Hindlimb muscle (tissue), 1 donor: ENCODE results near the gene CNNM1. TPM values are rescaled to one million over a fixed set of nuclear protein-coding genes. Genes with fewer than 3 reads are reported as not detected.

Source experiments
- DNase-seq: peaks from one replicate; pipeline ENCODE4 v3.0.0-alpha.2; 2013
- polyA plus RNA-seq: library from polyadenylated mRNA; unstranded; fragments of 120-200 nt; gene quantifications from one replicate; pipeline ENCODE4 v1.2.1, GENCODE V29; 2013; ENCODE audit not compliant: insufficient read length

Gene CNNM1
- polyA plus RNA-seq, 1 donor, result not detected

DNA sequence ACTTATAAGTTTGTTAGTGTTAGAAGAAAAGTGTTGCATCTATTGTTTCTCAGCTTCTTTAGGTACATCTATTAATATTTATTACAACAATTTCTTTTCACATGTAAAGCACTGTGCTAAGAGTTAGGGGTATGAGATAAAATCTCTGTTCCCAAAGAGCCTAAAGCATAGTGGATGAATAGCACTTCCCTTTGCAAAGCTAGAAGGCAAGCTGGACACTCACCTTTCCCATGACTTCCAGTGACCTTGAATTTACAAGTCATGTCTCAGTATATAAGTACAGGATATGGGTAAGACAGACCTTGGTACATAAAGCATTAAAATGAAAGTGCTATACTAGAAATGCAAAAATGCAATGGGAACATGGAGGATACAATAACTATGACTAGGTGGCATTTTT is 8.7 kb downstream of the CNNM1 start:
- DNase-seq, result no peak

DNA sequence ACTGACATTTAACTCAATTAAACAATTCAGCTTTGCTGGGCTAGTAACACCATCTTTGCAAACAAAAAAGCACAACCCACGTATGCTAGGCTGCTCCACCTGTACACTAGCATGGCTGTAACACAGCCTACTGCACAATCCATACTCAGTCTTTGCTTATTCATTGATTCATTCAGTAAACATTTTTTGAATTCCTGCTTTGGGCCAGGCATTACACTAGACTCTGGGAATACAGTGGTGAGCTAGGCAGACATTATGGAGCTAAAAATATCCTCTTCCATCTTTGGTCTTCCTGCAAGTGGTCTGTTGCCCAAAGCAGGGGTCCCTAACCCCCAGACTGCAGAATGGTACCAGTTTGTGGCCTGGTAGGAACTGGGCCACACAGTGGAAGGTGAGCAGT is 9.9 kb downstream of the CNNM1 start:
- DNase-seq, result no peak

DNA sequence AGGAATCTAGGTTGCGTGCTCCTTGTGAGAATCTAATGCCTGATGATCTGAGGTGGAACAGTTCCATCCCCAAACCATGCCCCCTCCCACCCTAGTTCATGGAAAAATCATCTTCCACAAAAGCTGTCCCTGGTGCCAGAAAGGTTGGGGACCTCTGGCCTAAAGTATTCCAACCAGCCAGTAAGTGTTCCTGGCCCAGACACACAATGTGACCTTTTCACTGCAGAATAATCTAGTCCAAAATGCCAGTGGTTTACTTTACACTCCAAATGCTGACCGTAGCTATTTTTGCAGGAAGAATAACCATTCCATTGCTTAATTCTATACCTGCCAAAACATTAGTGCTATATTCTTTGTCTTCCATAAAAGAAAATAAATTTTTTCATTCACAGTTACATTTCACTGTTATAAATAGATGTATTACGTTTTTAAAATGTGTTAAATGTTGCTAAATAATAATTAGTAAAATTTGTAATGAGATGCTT is 10.4 kb downstream of the CNNM1 start:
- DNase-seq, result no peak

DNA sequence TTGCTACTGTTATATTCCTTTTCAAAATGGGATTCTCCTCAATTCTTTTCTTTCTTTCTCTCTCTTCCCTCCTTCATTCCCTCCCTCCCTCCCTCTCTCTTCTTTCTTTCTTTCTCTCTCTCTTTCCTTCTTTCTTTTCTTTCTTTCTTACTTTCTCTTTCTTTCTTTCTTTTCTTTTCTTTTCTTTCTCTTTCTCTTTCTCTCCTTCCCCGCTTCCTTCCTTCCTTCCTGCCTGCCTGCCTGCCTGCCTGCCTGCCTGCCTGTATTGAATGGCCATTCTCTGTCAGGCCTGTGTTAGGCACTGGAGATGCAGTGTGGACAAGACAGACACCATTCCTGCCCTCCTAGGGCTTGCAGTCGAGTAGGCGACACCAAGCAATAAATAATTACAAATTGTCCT is 11.5 kb downstream of the CNNM1 start:
- DNase-seq, result no peak

DNA sequence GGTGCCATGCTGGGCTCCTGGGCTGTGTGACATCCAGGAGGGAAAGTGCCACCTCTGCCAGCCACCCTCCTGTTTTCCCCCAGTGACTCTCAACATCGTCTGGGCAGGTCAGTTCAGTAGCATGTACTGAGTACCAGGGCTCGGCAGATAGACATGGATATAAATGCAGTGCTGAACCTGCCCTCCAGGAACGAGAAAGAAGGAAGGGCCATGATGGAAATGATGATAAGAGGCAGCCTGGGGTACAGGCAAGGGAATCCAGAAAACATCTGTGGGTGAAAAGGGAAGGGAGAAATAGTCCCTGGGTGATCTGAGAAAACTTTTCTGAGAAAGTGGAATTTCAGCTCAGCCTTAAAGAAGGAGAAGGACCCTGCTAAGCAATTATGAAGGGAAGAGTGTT is 12.1 kb downstream of the CNNM1 start:
- no peak for DNase-seq

DNA sequence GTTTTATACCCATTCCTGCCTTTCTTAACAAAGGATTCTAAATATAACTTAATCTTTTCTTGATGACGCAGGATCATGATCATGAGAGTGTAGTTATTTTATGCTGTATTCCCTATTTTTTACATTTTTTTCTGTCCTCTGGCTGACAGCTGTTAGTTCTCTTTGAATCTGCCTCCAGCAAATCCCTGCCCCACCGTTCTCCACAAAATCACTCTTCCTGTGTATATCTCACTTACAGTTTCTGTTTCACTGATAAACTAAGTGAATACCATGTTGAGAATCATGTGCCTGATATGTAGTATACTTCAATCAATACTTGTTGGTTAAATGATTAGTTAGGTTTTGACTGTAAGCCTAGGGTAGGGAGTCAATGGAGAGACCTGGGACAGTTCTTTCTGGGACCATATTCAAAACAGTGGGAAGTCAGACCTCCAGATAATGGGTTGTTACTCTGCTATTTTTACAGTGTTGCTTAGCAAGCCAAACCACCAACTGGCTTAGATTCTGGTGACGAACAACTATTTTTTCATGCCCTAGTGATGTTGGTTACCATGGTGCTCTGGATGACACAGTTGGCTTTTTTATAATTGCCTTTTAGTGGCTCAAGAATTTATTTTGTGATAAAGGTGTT is 12.8 kb downstream of the CNNM1 start:
- DNase-seq, result no peak

DNA sequence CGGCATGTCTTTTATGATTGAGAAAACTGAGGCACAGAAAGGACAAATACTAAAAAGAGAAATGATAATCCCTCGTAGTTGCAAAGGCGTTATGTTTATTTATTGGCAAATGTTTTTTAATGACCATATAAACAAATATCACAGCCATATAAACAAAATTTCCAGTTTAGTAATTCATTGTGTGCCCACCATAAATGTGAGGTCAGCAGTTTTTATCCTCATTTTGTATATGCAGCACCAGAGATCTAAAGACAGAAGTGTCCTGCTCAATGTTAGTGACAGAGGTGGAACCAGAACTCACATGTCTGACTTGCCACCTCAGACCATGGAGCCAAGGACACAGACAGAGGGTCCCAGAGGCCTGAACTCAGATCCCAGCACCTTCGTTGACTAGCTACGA is 14.1 kb downstream of the CNNM1 start:
- no peak for DNase-seq

DNA sequence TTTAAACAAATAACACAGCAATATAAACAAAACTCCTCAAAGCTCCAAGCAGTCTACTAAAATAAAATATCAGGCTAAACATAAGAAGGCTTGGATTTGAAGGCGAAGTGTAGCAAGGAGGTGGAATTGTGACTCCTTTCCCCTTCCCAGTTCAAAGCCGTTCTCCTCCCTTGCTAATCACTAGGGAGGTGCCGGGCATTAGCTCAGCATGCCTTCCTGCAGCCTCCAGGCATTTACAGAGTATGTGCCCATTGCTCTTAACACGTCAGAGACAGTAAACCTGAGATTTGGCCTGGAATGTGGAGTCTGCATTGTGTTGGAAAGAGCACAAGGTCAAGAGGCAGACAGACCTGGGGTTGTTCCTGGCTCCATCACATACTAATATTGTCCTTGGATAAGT is 15.6 kb downstream of the CNNM1 start:
- DNase-seq, result no peak

DNA sequence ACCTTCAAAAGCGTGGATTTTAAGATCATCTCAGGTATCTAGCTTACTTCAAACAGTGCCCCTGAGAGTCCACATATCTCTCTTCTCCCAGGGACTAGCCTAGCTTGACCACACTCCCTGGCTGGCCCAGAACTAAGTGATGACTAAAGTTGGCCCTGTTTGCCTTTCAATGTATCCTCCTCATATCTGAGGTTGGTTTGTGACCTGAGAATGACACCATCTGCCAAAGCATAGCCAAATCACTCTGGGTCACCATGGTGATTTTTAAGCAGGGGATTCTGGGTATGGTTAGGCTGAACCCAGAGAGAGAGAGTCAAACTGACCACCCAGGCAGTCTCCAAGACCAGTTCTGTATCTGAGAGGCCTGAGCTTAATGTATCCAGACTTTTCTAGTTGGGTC is 16.2 kb downstream of the CNNM1 start:
- no peak for DNase-seq

DNA sequence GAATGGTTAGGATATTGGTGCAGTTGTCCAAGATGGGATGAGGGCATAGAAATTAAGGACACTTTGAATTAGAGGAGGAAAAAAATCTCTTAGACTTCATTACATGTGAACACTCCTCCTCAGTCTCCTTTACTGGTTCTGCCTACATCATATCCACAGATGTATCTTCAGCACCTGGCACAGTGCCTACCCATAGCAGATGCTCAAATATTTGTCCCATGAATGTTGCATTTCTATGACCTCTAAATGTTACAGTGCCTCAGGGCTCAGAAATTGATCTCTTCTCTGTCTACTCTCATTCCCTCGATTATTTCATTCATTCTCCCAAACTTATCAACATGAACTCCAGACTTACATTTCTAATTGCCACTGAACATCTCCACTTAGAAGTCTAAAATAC is 17.1 kb downstream of the CNNM1 start:
- no peak for DNase-seq

DNA sequence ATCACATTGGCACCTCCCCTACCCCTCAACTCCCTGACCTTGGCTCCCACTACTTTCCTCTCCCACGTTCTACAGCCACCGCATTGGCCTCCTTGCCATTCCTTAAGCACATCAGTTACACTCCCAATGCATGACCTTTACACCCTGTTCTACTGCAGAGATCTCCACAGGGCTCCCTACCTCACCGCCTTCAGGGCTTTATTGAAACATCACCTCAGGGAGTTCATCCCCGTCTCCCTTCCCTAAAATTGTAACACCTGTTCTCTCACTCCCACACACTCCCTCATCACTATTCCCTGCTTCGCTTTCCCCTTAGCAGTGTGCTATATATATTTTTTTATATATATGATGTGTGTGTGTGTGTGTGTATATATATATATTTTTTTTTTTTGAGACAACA is 18.5 kb downstream of the CNNM1 start:
- DNase-seq, result no peak

DNA sequence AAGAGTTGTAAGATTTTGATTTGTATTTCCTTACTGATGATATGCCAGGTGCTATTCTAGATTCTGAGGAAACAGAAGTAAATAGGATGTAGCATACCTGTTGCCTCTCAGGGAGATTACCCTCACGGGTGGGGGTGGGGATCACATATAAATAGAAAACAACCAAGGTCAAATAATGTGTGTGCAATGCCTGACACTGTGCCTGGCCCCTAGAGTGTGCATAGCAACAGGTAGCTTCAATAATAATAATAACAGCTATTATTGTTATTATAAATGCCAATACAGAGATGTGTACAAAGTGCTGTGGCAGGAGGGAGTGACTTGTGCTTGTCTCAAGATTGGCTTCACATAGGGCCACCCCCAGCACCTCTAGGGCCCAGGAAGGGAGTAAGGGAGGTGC is 24.0 kb downstream of the CNNM1 start:
- DNase-seq, result no peak

DNA sequence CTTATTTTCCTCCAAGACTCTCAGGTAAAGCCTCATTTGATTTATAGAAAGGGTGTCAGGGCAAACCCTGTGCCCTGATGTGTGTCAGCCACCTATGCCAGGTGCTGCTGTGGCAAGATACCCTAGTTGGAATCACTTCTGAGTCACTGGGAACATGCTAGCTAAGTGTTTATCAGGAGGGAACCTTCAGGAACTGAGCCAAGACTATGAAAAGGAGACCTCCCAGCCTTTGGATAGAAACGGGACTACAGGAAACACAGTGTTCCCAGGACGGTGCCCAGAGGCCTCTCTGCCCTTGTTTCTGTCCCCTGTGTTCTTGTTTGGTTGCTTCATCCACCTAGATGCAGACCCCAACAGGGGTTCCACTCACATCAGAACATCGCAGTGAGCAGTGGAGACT is 28.5 kb downstream of the CNNM1 start:
- no peak for DNase-seq

DNA sequence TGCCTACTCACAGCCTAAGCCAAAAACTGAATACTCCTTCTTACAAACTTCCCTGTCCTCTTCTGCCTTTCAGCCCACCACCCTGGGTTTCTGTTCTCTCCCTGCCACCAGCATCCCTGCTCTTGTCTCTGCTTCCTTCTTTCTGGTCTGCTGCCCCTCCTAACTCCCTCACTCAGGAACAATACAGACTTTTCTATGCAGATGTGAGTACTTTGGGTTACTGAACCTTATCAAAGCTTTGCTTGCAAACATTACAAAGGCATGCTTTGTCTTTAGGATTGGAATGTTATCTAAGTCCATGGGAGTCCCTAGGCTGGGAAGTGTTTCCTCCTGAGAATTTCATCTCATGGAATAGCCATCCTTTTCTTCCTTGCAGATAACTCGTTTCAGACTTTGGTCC is 28.9 kb downstream of the CNNM1 start:
- DNase-seq, result no peak

DNA sequence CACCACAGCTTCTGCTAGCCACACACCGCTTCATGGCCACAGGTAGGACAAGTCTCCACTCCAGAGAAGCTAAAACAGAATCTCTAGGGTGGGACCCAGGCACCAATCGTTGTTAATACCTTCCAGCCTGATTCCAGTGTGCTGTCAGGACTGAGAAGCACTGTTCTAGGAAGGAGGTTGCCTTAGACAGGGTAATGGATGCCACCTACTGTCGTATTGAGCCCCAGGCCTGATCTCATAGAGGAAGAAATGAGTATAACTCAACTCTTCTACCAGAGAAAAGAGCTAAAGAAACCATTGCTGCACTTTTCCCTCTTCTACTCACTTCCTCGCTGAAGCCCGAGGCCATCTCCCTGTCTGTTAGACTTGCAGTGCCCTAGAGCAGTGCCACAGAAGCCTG is 31.8 kb downstream of the CNNM1 start:
- no peak for DNase-seq

DNA sequence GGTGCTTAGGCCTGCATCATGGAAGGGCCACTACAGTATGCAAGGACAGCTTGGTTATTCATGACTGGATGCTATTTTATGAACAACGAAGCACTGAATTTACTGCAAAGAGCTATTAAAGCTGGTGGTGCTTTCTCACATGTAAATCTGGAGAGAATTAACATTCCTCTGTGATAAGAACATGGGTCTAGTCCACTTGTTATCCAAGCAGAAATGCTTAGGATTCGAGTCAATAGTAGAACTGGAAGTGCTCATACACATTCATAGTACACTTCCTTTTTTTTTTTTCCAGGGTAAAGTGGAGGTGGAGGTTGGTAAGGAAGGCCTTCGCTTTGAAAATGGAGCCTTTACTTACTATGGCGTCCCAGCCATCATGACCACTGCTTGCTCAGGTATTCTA is 35.0 kb downstream of the CNNM1 start:
- DNase-seq, result no peak

DNA sequence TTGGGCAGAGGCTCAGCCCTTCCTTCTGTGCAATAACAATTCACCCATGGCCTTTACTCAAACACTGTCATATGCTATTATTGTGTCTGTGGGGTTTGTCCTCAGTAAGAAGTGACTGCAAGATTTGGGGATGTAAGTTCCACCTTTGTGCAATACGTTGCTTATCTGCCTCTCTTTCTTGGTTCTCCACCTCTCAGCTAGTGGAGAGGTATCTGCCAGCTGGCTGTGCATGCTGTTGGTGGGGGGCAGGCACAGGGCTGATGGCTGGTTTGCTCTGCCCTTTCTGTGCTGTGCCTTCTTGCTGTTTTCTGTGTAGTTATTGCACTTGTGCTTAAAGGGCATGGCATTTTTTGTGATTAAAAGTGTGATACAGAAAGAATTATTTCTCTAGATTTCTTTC is 36.2 kb downstream of the CNNM1 start:
- DNase-seq, result no peak

DNA sequence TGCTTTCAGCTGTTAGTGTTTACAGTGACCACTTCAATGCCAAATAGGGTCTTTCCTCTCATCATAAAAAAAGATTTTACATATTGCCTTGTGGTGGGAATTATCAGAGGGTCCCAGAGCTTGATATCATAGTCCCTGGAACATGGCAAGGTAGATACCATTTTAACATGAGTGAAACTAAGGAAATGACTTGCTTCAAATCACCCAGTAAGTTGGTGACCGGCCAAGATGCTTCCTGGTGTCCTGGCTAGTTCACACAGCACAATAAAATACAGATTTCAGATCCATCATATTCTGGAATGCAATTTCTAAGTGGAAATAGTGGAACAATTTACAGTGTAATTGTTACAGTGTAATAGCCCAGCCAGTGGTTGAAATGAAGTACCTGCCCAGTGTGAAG is 36.6 kb downstream of the CNNM1 start:
- DNase-seq, result no peak

DNA sequence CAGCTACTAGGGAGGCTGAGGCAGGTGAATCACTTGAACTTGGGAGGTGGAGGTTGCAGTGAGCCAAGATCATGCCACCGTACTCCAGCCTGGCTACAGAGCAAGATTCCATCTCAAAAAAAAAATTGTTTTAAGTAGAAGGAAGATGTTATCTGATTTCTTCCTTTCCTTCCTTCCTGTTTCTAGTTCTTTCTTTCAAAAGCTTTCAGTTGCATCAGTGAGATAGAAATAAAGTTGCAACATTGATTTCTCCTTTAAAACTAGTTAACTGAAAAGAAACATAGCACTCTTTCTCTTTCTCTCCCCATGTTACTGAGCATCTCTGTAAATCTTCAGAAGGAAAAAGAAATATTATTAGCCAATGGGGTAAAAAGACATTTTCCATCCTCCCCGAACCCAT is 37.5 kb downstream of the CNNM1 start:
- DNase-seq, result no peak

DNA sequence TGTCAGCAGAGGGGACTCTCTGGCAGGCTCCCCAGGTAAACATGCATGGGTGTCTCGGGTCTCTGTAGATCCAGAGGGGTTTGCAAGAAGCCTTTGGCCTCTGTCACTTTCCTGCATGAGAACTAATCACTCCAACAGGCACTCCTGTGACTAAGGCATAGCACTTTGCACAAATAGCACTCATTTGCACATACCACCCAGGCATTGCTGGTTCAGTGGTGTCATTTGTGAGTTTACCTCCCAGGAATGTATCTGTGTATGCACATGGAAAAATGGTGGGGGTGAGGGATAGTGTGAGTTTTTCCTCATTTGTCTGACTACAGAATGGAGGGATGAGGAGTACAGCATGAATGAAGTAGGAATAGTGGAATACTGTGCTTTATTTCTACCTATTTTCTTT is 39.5 kb downstream of the CNNM1 start:
- no peak for DNase-seq

DNA sequence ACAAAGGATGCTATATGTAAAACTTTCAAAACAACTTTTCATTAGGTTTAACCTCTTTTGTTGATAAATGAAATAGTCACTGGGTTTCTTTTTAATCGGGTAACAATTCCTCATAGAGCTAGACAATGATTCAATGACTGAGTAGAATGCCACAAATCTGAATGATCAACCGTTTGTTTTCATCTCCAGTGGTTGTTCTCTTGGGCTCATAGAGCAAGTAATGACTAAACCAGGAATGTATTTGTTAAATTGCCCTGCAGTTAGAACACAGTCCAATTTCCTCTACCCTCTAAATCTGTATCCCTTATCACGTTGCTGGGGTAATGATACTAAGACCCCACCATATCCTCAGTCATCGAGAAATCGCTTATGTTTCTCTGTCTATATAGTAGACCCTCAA is 40.0 kb downstream of the CNNM1 start:
- DNase-seq, result no peak

DNA sequence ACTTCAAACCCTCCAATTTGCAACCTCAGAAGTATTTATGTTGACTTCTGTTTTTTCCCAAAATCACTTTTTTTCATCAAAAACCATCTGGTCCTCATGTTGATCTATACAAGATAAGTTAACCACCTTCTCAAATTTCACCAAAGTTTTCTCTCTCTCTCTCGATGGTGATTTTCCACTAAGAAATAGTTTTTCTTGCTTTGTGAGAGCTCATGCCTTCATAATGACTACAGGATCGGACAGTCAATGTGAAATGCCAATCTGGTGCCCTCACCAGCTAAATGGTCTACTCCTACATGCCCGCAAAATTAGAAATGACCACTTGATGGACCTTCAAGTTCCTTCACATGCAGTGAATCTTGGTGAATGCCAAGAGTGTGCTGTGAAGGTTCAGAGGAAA is 40.4 kb downstream of the CNNM1 start:
- no peak for DNase-seq

DNA sequence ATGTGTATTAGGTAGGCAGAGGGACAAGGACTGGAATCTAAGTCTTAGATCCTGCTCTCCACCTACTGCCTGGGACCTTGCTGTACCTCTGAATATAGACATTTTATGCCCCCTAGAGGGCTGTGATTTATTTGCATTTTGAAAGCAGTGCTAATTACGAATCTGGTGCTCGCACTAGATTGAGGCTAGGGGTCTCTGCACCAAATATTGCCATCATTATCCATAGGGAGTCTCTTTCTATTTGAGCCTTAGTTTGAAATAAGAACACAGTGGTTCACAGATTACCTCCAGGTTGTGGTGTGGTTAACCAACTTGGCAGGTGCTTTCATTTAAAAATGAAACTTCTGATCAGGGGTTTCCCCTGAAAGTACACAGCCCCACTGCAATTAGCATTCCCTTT is 41.8 kb downstream of the CNNM1 start:
- DNase-seq, result no peak

DNA sequence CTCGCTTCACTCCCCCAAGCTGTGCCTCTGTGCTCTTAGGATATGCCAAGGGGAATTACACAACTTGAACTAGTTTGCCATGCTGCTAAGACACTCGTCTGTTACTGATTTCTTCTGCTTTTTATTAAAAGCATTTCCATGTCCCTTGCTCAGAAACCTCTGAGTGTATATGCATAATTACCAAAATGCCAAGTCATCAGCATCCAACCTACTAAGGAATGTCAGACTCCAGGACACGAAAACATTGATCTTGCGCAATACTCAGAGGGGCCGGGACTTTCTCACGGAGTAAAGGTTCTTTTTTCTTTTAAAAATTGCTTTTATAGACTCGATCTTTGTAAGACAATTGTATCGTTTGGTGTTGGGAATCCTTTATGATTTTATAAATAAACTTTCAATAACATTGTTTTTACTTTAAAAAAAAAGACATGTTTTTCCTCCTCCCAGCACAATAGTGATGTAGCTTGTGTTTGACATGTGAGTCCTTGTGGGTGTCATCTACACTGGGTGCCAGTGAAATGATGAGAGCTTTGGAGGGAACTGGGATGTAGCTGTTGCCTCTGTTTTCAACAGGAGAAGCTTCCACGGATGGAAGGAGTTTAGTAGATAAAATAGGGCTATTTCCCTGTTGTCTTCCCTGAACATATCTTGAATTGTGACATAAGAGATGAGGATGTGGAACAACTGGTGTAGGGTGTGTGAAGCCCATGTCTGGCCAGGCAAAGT is 43.6 kb downstream of the CNNM1 start:
- no peak for DNase-seq

DNA sequence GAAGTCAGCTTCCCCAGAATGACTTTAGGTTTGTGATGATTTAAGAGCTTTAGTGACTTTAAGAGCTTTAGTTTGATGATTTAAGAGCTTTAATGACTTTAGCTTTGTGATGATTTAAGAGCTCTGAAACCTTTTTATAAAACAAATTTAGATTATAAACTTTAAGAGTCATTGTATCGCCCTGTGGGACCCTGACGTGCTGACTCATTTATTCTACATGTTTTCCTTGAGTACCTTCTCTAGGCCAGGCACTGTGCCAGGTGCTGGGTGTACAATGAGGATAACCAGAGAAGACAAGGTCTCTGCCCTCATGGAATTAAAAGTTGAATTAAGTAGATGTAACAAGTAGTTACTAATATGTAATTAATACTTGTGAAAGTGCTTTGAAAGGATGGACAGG is 45.4 kb downstream of the CNNM1 start:
- no peak for DNase-seq
